Activated T-helper 2 cell treated with anti-CD3 and anti-CD28 coated beads, Interferon-gamma antibody, Interleukin-2, Interleukin-4, amounts not matched to agents 10 μg/mL and 5 μg/mL and 100 μg/mL, durations not matched to agents 14 hours and 24 hours and 36 hours (primary cell): ENCODE measurements around the gene TTF2. TPM values are rescaled to one million over a fixed set of nuclear protein-coding genes. Genes with fewer than 3 reads are reported as not detected.

Experiments used
- DNase-seq: peaks from one replicate; pipeline ENCODE4 v3.0.0; 2021; ENCODE audit warnings: low spot score
- H3K27ac Mint-ChIP-seq: one replicate; pipeline ENCODE4 v1.8.0; 2021; ENCODE audit warnings: mixed read lengths
- H3K27me3 Mint-ChIP-seq: one replicate; pipeline ENCODE4 v1.8.0; 2021; ENCODE audit warnings: low read depth, mixed read lengths
- H3K36me3 Mint-ChIP-seq: one replicate; pipeline ENCODE4 v1.8.0; 2021; ENCODE audit warnings: low read depth, mixed read lengths
- H3K4me1 Mint-ChIP-seq: one replicate; pipeline ENCODE4 v1.8.0; 2021; ENCODE audit warnings: low read depth, mixed read lengths
- H3K4me3 Mint-ChIP-seq: one replicate; pipeline ENCODE4 v1.8.0; 2021; ENCODE audit warnings: low read depth, mild to moderate bottlenecking, moderate library complexity, mixed read lengths
- H3K9me3 Mint-ChIP-seq: one replicate; pipeline ENCODE4 v1.8.0; 2021; ENCODE audit warnings: mixed read lengths
- intact Hi-C: fragments of 100-400 bp; cut with micrococcal nuclease; formaldehyde crosslinking; loops from one replicate; pipeline ENCODE4 v1.15.1; 2023
- total RNA-seq: library from RNA; stranded (reverse); gene quantifications from 2 replicates; pipeline ENCODE4 v1.2.3, GENCODE V29; 2022

TTF2 gene
- total RNA-seq, 1 donor from 2014 or later = 98.4 TPM

GRCh38 chr1:117076648-117077047 lies 16.5 kb downstream of the TTF2 start:
- no peaks in the 10 kb centered on the region for H3K27me3 Mint-ChIP-seq
- no peak overlapping the region for H3K4me3 Mint-ChIP-seq

DNA sequence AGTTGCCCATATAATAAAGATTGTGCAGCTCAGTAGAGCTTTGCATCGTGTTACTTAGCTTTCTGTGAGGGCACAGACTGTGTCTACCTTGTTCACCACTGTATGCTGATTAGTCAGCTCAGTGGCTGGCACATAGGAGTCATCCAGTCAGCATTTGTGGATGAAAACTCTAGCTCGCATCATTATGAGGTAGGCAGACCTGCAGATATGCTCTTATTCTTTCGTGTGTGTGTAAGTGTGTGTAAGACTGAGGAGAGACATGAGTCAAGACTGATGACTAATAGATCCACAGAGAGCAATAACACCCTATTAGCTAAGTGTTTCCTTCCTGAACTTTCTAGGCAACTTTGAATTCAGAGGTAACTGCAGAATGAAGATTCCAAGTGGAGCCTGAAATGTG lies 17.1 kb downstream of the TTF2 start:
- H3K27me3 Mint-ChIP-seq = no peaks in the 10 kb centered on the region
- no peaks in the 10 kb centered on the region for H3K9me3 Mint-ChIP-seq
- H3K36me3 Mint-ChIP-seq = peaks cover 88% of the 10 kb centered on the region
- intact Hi-C loops = loop anchor here (1.0 to 10.0 kb wide), 3 partner anchors 15 to 950 kb away; no protein-coding TSS in a partner anchor
- no peak overlapping the region for H3K4me3 Mint-ChIP-seq
- peaks cover 19% of the 10 kb centered on the region for H3K4me1 Mint-ChIP-seq
- peak overlapping the region; percentile 70 for H3K27ac Mint-ChIP-seq
- DNase-seq = no peak

More at GRCh38 chr1:117076648-117077047, 16.5 kb downstream of the TTF2 start:
- peaks cover 85% of the 10 kb centered on the region for H3K36me3 Mint-ChIP-seq
- no peaks in the 10 kb centered on the region for H3K9me3 Mint-ChIP-seq
- intact Hi-C loops = loop anchor here (1.0 to 10.0 kb wide), 3 partner anchors 14 to 949 kb away; no protein-coding TSS in a partner anchor
- DNase-seq = no peak
- peaks cover 23% of the 10 kb centered on the region for H3K4me1 Mint-ChIP-seq
- H3K27ac Mint-ChIP-seq = peak overlapping the region; percentile 13

GRCh38 chr1:117079737-117080136 lies 19.6 kb downstream of the TTF2 start:
- no peaks in the 10 kb centered on the region for H3K27me3 Mint-ChIP-seq
- DNase-seq = no peak
- no peaks in the 10 kb centered on the region for H3K9me3 Mint-ChIP-seq
- H3K4me3 Mint-ChIP-seq = no peak overlapping the region
- no peak overlapping the region for H3K27ac Mint-ChIP-seq
- intact Hi-C loops = loop anchor here (5.0 to 10.0 kb wide), 2 partner anchors 455 to 952 kb away; no protein-coding TSS in a partner anchor
- peaks cover 88% of the 10 kb centered on the region for H3K36me3 Mint-ChIP-seq
- H3K4me1 Mint-ChIP-seq = peaks cover 29% of the 10 kb centered on the region

- H3K9me3 Mint-ChIP-seq = no peaks in the 10 kb centered on the region
Observed at GRCh38 chr1:117084231-117084630, 24.1 kb downstream of the TTF2 start.

DNA sequence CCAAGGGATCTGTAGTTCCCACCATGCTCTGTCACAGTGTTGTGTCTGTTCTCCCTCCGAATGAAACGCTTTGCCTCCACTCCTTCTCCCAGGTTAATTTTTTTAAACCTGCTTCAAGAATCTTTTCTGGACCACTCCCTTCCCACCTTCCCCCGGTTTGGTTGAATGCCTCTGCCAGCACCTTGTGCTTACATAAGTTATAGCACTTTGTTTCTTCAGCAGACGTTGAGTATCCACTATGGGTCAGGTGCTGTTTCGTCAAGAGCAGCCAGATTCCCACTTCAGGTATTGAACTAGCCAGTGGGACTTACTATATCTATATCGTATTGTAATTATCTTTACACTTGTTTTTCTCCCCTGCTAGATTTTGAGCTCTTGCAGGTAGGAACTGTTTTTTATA lies 27.6 kb downstream of the TTF2 start:
- H3K27me3 Mint-ChIP-seq = no peaks in the 10 kb centered on the region
- DNase-seq = no peak
- no peaks in the 10 kb centered on the region for H3K9me3 Mint-ChIP-seq
- intact Hi-C loops = no loop called here
- H3K27ac Mint-ChIP-seq = no peak overlapping the region
- no peak overlapping the region for H3K4me3 Mint-ChIP-seq
- peaks cover 12% of the 10 kb centered on the region for H3K4me1 Mint-ChIP-seq
- H3K36me3 Mint-ChIP-seq = peaks cover 76% of the 10 kb centered on the region

More at GRCh38 chr1:117084231-117084630, 24.1 kb downstream of the TTF2 start:
- Mint-ChIP-seq H3K4me1 (peaks cover 10% of the 10 kb centered on the region), H3K27ac (no peak overlapping the region), H3K4me3 (no peak overlapping the region), H3K36me3 (peaks cover 73% of the 10 kb centered on the region), H3K27me3 (no peaks in the 10 kb centered on the region)
- intact Hi-C loops = no loop called here
- no peak for DNase-seq

DNA sequence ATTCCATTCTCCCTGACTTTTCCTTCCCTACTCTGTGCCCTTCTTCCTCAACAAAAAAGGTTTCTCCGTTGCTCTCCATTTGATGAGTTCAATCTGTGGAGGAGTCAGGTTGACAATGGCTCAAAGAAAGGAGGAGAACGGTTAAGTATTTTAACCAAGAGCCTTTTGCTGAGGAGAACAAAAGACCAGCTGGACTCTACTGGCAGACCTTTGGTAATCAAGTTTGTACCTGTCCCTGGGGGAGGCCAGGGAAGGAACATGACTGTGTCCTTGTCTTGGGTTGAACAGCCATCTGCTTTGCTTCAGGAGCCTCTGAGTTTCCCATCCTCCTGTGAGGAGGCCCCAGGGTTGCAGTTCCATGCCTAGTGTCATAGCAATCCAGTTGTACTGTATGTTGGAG lies 29.9 kb downstream of the TTF2 start:
- peaks cover 78% of the 10 kb centered on the region for H3K36me3 Mint-ChIP-seq
- no peak overlapping the region for H3K4me3 Mint-ChIP-seq
- peaks cover 16% of the 10 kb centered on the region for H3K4me1 Mint-ChIP-seq
- H3K27me3 Mint-ChIP-seq = no peaks in the 10 kb centered on the region
- H3K27ac Mint-ChIP-seq = no peak overlapping the region
- no peak for DNase-seq
- H3K9me3 Mint-ChIP-seq = no peaks in the 10 kb centered on the region
- intact Hi-C loops = no loop called here

DNA sequence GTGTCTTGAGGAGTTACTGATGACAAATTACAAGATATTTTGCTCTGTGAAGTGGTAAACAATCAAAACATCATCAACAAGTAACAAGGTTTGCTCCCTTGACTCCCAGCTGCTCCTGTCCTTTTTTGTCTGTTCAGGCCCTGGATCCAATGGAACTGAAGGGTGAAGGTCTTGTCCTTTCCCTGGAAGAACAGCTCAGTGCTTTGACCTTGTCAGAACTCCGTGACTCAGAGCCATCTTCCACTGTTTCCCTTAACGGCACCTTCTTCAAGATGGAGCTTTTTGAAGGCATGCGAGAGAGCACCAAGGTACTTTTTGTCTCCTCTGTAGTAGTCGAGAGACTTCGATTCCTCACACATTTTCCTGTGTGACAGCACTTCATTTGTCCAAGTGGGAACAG lies 32.5 kb downstream of the TTF2 start:
- peak overlapping the region; percentile 12 for H3K27ac Mint-ChIP-seq
- intact Hi-C loops = no loop called here
- H3K4me1 Mint-ChIP-seq = peaks cover 16% of the 10 kb centered on the region
- no peaks in the 10 kb centered on the region for H3K9me3 Mint-ChIP-seq
- H3K27me3 Mint-ChIP-seq = no peaks in the 10 kb centered on the region
- no peak for DNase-seq
- H3K4me3 Mint-ChIP-seq = no peak overlapping the region
- peaks cover 82% of the 10 kb centered on the region for H3K36me3 Mint-ChIP-seq

GRCh38 chr1:117093091-117093534 lies 33.0 kb downstream of the TTF2 start:
- Mint-ChIP-seq H3K27me3 (no peaks in the 10 kb centered on the region), H3K4me1 (peaks cover 16% of the 10 kb centered on the region), H3K4me3 (no peak overlapping the region), H3K9me3 (no peaks in the 10 kb centered on the region), H3K36me3 (peaks cover 82% of the 10 kb centered on the region), H3K27ac (peak overlapping the region; percentile 44)
- intact Hi-C loops = no loop called here
- no peak for DNase-seq

- DNase-seq = peak; percentile 22
- Mint-ChIP-seq H3K27me3 (no peaks in the 10 kb centered on the region), H3K4me3 (no peak overlapping the region), H3K4me1 (peaks cover 16% of the 10 kb centered on the region), H3K27ac (peak overlapping the region; percentile 35), H3K9me3 (no peaks in the 10 kb centered on the region), H3K36me3 (peaks cover 81% of the 10 kb centered on the region)
- intact Hi-C loops = loop anchor here (1.0 to 2.0 kb wide), 2 partner anchors 27 kb away; partner anchors contain the start of gene TRIM45
Observed at GRCh38 chr1:117093870-117094621, 33.9 kb downstream of the TTF2 start.

DNA sequence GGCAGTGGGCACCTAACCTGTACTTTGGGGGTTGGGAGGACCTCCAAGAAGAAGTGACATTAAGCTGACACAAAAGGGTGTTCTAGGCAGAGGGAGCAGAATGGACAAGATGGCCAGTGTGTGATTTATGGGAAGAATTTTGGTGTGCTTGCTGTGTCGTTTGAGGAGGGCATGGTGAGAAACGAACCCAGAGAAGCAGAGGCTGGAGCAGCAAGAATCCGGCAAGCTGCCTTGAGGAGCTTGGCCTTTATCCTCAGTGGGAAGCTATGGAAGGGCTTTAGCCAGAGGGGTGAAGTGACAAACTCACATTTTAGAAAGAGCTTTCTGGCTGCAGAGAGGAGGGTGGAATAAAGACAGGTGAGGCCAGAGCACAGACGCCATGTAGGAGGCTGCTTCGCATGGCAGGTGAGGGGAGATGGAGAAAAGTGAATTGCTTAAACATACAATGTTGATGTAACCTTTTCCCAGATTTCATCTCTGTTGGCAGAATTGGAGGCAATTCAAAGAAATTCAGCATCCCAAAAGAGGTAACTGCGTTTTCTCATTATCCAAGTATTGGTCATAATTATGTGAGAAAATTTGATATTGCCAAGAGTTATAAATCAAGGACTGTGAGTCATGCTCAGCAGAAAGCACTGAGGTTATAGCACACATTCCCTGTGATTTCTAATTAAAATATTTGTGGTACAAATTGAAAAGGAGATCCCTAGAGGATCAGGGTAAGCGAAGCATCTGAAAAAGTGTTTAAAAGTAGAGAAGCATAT lies 34.9 kb downstream of the TTF2 start:
- no peak for DNase-seq

DNA sequence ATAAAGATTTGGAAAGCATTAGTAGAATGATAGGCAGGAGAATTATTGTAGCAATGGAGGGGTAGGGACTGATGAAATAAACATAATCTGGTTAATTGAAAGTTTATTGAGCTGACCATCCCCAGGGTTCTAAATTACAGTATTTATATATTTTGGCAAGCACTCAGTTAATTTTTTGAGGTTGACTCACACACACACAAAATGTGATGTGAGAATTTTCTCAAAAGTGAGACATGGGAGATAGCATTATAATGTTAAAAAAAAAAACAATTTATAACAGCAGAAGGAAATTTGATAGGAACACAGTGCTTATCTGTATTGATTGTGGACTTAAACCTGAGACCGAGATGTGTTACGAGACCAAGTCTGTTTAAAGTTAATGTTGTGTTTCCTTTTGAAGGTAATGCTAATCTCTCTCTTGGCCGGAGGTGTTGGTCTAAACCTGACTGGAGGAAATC lies 36.9 kb downstream of the TTF2 start:
- Mint-ChIP-seq H3K4me1 (peaks cover 16% of the 10 kb centered on the region), H3K27me3 (no peaks in the 10 kb centered on the region), H3K9me3 (no peaks in the 10 kb centered on the region), H3K27ac (peak overlapping the region; percentile 24), H3K4me3 (no peak overlapping the region), H3K36me3 (peaks cover 86% of the 10 kb centered on the region)
- no peak for DNase-seq
- intact Hi-C loops = no loop called here

More for the DNA sequence above, 34.9 kb downstream of the TTF2 start:
- Mint-ChIP-seq H3K9me3 (no peaks in the 10 kb centered on the region), H3K4me3 (no peak overlapping the region), H3K36me3 (peaks cover 86% of the 10 kb centered on the region), H3K4me1 (peaks cover 16% of the 10 kb centered on the region), H3K27ac (no peak overlapping the region), H3K27me3 (no peaks in the 10 kb centered on the region)
- intact Hi-C loops = loop anchor here (1.0 to 2.0 kb wide), 2 partner anchors 26 to 28 kb away; partner anchors contain the start of gene TRIM45

DNA sequence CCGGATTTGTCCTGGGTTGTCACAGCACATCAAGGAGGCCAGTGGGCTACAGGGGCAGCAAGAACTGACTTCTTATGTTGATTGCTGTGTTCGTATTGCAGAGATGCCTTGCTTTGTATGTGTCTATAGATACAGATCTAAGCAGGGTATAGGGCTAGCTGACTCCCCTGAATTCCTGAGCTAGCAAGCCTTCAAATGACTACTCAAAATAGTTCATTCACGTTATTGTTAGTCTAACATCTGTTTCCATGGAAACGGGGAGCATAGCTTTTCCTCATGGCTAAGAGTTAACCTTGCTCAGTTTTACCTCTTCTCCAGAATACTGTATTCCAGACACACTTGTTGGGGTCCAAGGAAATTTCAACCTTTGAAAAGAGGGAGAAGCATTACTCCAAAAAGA lies 37.3 kb downstream of the TTF2 start:
- intact Hi-C loops = no loop called here
- Mint-ChIP-seq H3K27me3 (no peaks in the 10 kb centered on the region), H3K27ac (peak overlapping the region; percentile 24), H3K36me3 (peaks cover 86% of the 10 kb centered on the region), H3K4me1 (peaks cover 16% of the 10 kb centered on the region), H3K9me3 (no peaks in the 10 kb centered on the region), H3K4me3 (no peak overlapping the region)
- DNase-seq = no peak
